ENCODE results near the gene SHMT2. TPM values are rescaled to one million over a fixed set of nuclear protein-coding genes. Genes with fewer than 3 reads are reported as not detected.

The SHMT2 gene
- 176 and 178 TPM in 2 replicates for total RNA-seq

GRCh38 chr12:57229634-57230380 lies at the start of gene SHMT2:
Gene SHMT2 (plus strand): TSS chr12:57229711. CDS start chr12:57229779, 68 bp downstream.
- intact Hi-C loops (cut with micrococcal nuclease), result loop anchor here (1.0 to 2.0 kb wide), 2 partner anchors 9 to 15 kb away; no protein-coding TSS in a partner anchor

- intact Hi-C loops (cut with micrococcal nuclease), result no loop called here
Measured at GRCh38 chr12:57180321-57180989, 49.1 kb upstream of the SHMT2 start.

- intact Hi-C loops (cut with micrococcal nuclease), result no loop called here
Measured at GRCh38 chr12:57181072-57181471, 48.4 kb upstream of the SHMT2 start.

DNA sequence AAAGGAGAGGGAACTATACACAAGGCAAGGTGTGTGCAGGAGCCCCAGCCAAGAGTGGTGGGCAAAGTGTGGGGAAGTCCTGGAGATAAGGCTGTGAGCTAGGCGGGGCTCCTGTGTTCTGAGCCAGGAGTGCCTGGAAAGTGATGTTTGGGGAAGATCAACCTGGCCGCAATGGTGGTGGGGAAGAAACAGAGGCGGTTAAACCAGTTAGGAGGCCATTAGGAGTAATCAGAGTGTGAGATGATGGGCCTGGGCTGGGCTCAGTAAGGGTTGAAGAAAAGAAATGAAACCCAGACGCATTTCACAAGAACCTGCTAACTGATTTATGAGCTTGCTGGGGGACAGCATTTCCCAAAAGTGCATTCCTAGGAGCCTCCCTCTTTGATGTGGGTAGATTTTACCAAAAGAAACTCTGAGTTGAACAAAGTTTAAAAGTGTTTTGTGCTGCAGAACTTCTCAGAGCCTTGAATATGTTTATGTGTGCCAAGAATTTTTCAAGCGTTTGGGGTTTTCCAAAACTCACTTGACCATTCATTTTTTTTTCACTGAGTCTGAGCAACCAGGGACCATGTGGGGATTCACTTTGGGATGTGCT lies 47.9 kb upstream of the SHMT2 start:
- intact Hi-C loops (cut with micrococcal nuclease), result no loop called here

DNA sequence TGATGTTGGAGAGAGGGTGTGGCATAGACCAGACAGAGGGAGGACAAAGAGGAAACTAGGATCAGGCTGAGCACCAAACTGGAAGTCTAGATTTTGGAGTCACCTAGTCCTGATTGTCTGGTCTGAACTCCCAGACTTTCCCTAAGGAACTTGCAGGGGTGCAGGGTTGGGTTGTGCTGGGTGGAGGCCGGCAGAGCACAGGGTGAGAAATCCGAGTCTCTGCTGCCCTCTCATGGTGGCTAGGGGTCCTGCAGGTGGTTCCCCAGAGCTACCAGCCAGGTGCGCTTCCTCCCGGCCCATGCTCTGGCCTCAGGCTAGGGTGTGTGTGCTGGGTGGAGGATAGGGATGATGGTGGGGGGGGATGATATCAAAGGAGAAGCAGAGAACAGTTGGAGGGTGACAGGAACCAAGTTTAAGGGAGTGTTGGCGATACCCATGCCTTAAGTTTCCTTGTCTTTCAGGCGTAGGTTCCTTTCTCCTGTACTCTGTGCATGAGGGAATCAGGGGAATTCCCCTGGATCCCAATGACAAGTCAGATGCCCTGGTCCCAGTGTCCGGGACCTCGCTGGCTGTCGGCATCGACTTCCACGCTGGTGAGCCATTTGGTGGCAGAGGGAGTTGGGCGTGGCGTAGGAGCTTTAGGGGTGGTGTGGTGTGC lies 46.5 kb upstream of the SHMT2 start:
- intact Hi-C loops (cut with micrococcal nuclease), result loop anchor here (1.0 kb wide), 3 partner anchors 59 to 175 kb away; no protein-coding TSS in a partner anchor

DNA sequence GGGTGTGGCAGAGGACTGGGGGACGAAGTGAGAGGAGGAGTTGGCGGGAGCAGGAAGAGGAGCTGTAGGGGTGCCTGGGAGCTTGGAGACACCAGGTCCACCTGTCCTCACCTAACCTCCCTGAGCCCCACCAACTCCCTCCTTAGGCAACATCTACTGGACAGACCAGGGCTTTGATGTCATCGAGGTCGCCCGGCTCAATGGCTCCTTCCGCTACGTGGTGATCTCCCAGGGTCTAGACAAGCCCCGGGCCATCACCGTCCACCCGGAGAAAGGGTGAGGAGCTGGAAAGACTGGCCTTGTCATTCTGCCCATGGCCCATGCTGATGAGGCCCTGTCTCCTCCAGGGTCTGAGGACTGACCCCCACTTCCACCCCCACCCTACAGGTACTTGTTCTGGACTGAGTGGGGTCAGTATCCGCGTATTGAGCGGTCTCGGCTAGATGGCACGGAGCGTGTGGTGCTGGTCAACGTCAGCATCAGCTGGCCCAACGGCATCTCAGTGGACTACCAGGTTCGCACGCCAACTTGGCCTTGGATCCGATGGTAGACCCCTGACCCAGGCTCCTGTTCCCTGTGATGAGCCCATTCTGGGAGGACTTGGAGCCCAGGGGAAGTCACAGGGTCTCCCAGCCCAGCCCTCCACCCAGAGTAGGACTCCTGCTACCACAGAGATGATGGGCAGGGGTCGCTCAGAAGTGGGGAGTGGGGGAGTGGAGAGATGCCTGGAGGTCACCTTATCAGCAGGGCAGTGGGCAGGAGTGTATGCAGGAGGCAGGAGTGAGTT lies 45.4 kb upstream of the SHMT2 start:
- intact Hi-C loops (cut with micrococcal nuclease), result loop anchor here (1.0 kb wide), 3 partner anchors 60 to 176 kb away; no protein-coding TSS in a partner anchor

DNA sequence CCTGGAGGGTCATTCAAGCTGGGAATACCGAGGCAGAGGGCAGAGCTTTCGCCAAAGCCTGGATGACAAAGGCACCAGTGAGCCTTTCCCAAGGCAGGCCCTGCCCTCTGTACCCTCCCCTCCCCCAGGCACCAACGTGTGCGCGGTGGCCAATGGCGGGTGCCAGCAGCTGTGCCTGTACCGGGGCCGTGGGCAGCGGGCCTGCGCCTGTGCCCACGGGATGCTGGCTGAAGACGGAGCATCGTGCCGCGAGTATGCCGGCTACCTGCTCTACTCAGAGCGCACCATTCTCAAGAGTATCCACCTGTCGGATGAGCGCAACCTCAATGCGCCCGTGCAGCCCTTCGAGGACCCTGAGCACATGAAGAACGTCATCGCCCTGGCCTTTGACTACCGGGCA lies 44.1 kb upstream of the SHMT2 start:
- intact Hi-C loops (cut with micrococcal nuclease), result no loop called here

- intact Hi-C loops (cut with micrococcal nuclease), result no loop called here
Measured at GRCh38 chr12:57185906-57186508, 43.5 kb upstream of the SHMT2 start.

GRCh38 chr12:57187222-57188089 lies 42.1 kb upstream of the SHMT2 start:
- intact Hi-C loops (cut with micrococcal nuclease), result no loop called here

DNA sequence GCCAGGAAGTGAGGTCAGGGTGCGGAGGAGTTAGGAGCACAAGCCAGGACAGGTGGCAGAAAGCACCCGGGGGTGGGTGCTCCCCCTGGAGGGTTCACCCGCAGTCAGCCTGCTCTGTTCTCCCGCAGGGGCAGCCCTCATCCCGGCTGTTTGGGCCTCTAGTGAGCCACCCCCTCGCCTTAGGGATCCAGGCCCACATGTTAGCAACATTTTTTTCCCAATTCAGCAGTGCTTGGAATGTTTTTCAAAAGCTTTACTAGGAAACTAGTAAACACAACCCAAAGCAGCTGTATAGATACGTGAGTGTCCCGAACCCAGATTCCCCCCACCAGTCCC lies 41.5 kb upstream of the SHMT2 start:
- intact Hi-C loops (cut with micrococcal nuclease), result no loop called here

DNA sequence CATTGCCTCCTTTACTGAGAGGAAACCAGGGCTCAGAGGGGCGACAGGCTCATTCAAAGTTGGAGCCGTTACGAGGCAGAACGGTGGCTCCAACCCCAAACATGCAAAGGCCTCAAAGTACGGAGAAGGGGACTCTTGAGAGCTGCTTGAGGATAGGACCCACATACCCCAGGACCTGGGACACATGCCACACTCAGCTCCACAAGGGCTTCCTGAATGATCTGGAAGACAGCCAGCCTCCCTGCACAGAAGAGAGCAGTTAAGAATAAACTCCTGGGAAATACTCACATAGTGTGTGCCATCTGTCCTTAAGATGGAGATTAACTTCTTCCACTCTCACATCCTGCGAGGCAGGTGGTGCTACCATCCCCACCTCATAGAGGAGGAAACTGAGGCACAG lies 39.5 kb upstream of the SHMT2 start:
- intact Hi-C loops (cut with micrococcal nuclease), result no loop called here

- intact Hi-C loops (cut with micrococcal nuclease), result no loop called here
Measured at GRCh38 chr12:57190821-57191220, 38.7 kb upstream of the SHMT2 start.

- intact Hi-C loops (cut with micrococcal nuclease), result no loop called here
Measured at GRCh38 chr12:57191410-57191809, 38.1 kb upstream of the SHMT2 start.

GRCh38 chr12:57192920-57193319 lies 36.6 kb upstream of the SHMT2 start:
- intact Hi-C loops (cut with micrococcal nuclease), result no loop called here

DNA sequence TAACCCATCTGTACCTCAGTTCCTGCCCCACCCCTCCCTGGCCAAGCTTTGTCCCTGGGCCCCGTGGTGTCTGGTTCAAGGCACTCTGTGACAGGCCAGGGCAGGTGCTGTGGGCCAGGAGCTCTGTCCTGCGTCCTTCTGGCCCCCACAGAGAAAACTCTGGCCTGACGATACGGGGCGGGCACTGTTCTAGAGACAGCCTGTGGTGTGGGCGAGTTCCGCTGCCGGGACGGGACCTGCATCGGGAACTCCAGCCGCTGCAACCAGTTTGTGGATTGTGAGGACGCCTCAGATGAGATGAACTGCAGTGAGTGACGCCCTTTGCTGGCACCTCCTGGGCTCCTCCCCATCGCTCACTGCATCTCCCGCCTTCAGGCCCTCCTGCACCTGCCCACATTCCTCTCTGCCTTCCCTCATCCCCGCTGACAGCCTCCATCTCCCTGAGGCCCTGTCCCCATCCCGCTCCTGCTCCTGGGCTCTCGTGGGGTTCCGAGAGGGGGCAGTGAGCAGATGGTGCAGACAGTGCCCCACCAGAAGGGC lies 35.7 kb upstream of the SHMT2 start:
- intact Hi-C loops (cut with micrococcal nuclease), result no loop called here

DNA sequence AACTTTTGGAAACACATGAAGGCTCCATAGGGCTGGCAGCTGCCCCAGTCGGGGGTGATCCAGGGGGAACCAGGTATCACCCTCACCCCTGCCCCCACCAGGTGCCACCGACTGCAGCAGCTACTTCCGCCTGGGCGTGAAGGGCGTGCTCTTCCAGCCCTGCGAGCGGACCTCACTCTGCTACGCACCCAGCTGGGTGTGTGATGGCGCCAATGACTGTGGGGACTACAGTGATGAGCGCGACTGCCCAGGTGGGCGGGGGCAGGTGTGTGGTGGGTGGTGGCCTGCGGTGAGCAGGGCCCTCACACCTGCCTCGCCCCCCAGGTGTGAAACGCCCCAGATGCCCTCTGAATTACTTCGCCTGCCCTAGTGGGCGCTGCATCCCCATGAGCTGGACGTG lies 35.3 kb upstream of the SHMT2 start:
- intact Hi-C loops (cut with micrococcal nuclease), result no loop called here

DNA sequence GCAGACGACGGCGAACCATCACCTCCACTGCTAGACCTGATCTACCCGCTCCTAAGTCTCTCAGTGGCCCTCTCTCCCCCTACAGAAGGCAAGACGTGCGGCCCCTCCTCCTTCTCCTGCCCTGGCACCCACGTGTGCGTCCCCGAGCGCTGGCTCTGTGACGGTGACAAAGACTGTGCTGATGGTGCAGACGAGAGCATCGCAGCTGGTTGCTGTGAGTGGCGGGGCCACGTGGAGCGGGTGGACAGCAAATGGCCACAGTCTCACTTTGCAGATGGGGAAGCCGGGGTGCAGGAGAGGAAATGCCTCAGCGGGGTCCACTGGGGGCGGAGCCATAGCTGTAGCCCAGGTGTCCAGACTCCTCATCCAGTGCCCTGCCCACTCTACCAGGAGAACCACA lies 34.3 kb upstream of the SHMT2 start:
- intact Hi-C loops (cut with micrococcal nuclease), result no loop called here

- intact Hi-C loops (cut with micrococcal nuclease), result no loop called here
Measured at GRCh38 chr12:57195611-57196371, 33.7 kb upstream of the SHMT2 start.

GRCh38 chr12:57196439-57196838 lies 33.1 kb upstream of the SHMT2 start:
- intact Hi-C loops (cut with micrococcal nuclease), result no loop called here

Measured in T-helper 2 cell treated with Interferon-gamma antibody and Interleukin-4, amounts not matched to agents 100 ng/mL and 5 ng/mL, for 36 hours (primary cell).